Esophagus mucosa (tissue), 1 donor: ENCODE results near the gene NFRKB. TPM values are rescaled to one million over a fixed set of nuclear protein-coding genes. Genes with fewer than 3 reads are reported as not detected.

ENCODE experiments used
- total RNA-seq: library from RNA; stranded (reverse); gene quantifications from one replicate; pipeline ENCODE4 v1.2.4, GENCODE V29; 2023
- donor health status: DM: yes; HTN: yes; CAD: no.

NFRKB gene
- total RNA-seq, 1 donor from 2014 or later: 14.3 TPM

Other genes with a start within 250 kb of the NFRKB start
- gene TMEM45B, start 79.7 kb downstream of the NFRKB start, total RNA-seq: 106 TPM
- 10.0 TPM for gene PRDM10, start 107.3 kb upstream of the NFRKB start, total RNA-seq
- 124 TPM for gene APLP2, start 174.3 kb upstream of the NFRKB start, total RNA-seq